Thyroid gland (tissue), 4 donors: ENCODE data around the gene FAR2. TPM values are rescaled to one million over a fixed set of nuclear protein-coding genes. Genes with fewer than 3 reads are reported as not detected.

Experiments used
- DNase-seq, 2 donors: peaks; one replicate each; pipeline ENCODE4 v3.0.0-alpha.2; 2019
- H3K27ac ChIP-seq, 3 donors: fragments of 200-600 bp; sonication (generic); 1 replicate in 2 of 3; 2 replicates in 1 of 3; pipeline ENCODE4 v1.5.1; 2016 to 2019; ENCODE audit warnings: mild to moderate bottlenecking in 1 of 3, moderate library complexity in 1 of 3
- H3K27me3 ChIP-seq: fragments of 200-600 bp; sonication (generic); one replicate; pipeline ENCODE4 v1.5.1; 2019
- H3K36me3 ChIP-seq, 2 donors: fragments of 200-600 bp; sonication (generic); one replicate each; pipeline ENCODE4 v1.5.1; 2016 to 2019
- H3K4me1 ChIP-seq, 2 donors: fragments of 200-600 bp; sonication (generic); one replicate each; pipeline ENCODE4 v1.5.1; 2017 to 2019
- H3K4me3 ChIP-seq, 3 donors: fragments of 200-600 bp; sonication (generic); replicated peaks in 1 of 3; 1 replicate in 2 of 3; 2 replicates in 1 of 3; pipeline ENCODE4 v1.5.1; 2016; ENCODE audit warnings: mild to moderate bottlenecking in 1 of 3
- H3K9me3 ChIP-seq: fragments of 200-600 bp; sonication (generic); one replicate; pipeline ENCODE4 v1.5.1; 2017
- CTCF ChIP-seq, 6 experiments: fragments of 200-600 bp in 3 of 6; fragments of 450-650 bp in 3 of 6; sonication (generic) in 3 of 6; IDR thresholded peaks; one replicate each; pipeline ENCODE4 v1.5.1; 2016 to 2019; ENCODE audit warnings: antibody characterized with exemption in 6 of 6, mild to moderate bottlenecking in 2 of 6, inconsistent platforms in 1 of 6, moderate library complexity in 1 of 6
- POLR2A ChIP-seq, 2 donors: fragments of 450-650 bp; IDR thresholded peaks; one replicate each; pipeline ENCODE4 v1.6.1; 2017; ENCODE audit warnings: antibody characterized with exemption in 2 of 2, mild to moderate bottlenecking in 2 of 2, moderate library complexity in 1 of 2
- WGBS, 2 donors: methylation state at CpG; one replicate each; pipeline ENCODE4 v1.1.5; 2017; 5-methylcytosine and 5-hydroxymethylcytosine counted together
- intact Hi-C: fragments of 100-400 bp; cut with DNase I; formaldehyde crosslinking; loops from one replicate; pipeline ENCODE4 v1.15.1; 2023
- total RNA-seq, 4 donors: library from RNA; depleted of rRNA; stranded (reverse); fragments of >200 nt; gene quantifications; one replicate each; pipeline ENCODE4 v1.2.3, GENCODE V29; 2016

FAR2 gene
- total RNA-seq, 4 donors from 2014 or later = 3.2 to 9.1 (median 4.3) TPM

- no peak overlapping the region for H3K4me3 ChIP-seq
- no peak for DNase-seq
- H3K36me3 ChIP-seq = peaks cover 0 to 13% of the 10 kb centered on the region in 2 donors
- intact Hi-C loops = no loop called here
- no peaks in the 10 kb centered on the region for H3K27me3 ChIP-seq
- WGBS, 2 donors = 95 to 98% methylated on average over 1 of the region's 1 CpG
- H3K27ac ChIP-seq = no peak overlapping the region
- H3K9me3 ChIP-seq = no peaks in the 10 kb centered on the region
- no peaks in the 10 kb centered on the region for H3K4me1 ChIP-seq
- no peak for TF ChIP-seq POLR2A (IDR thresholded peaks at IDR 0.05)
- no peak for TF ChIP-seq CTCF (IDR thresholded peaks at IDR 0.05)
Measured at GRCh38 chr12:29354954-29355353, 205.9 kb downstream of the FAR2 start.

DNA sequence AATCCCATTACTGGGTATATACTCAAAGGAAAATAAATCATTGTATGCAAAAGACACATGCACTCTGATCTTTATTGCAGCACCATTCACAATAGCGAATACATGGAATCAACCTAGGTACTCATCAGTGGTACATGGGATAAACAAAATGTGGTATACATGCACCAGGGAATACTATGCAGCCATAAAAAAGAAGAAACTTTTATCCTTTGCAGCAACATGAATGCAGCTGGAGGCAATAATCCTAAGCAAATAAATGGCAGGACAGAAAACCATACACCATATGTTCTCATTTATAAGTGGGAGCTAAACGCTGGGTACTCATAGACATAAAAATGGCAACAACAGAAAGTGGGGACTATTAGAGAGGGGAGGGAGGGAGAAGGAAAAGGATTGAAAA, 216.0 kb downstream of the FAR2 start:
- H3K4me1 ChIP-seq = no peaks in the 10 kb centered on the region
- TF ChIP-seq POLR2A (IDR thresholded peaks at IDR 0.05) (no peak), CTCF (IDR thresholded peaks at IDR 0.05) (no peak)
- no peak overlapping the region for H3K27ac ChIP-seq
- intact Hi-C loops = no loop called here
- 98 to 99% methylated on average over 2 of the region's 2 CpGs for WGBS, 2 donors
- no peaks in the 10 kb centered on the region for H3K27me3 ChIP-seq
- no peak for DNase-seq
- no peaks in the 10 kb centered on the region for H3K9me3 ChIP-seq
- peaks cover 4 to 7% of the 10 kb centered on the region in 2 donors for H3K36me3 ChIP-seq
- H3K4me3 ChIP-seq = no peak overlapping the region

GRCh38 chr12:29374012-29374411, 224.9 kb downstream of the FAR2 start:
- DNase-seq = no peak
- no peak overlapping the region for H3K4me3 ChIP-seq
- H3K27me3 ChIP-seq = no peaks in the 10 kb centered on the region
- no peak for TF ChIP-seq CTCF (IDR thresholded peaks at IDR 0.05)
- no peak for TF ChIP-seq POLR2A (IDR thresholded peaks at IDR 0.05)
- H3K4me1 ChIP-seq = peaks cover 0 to 5% of the 10 kb centered on the region in 2 donors
- no peak overlapping the region for H3K27ac ChIP-seq
- intact Hi-C loops = no loop called here
- no peaks in the 10 kb centered on the region for H3K36me3 ChIP-seq
- 95% methylated on average over 2 of the region's 2 CpGs for WGBS, 2 donors
- H3K9me3 ChIP-seq = no peaks in the 10 kb centered on the region

GRCh38 chr12:29374913-29375312, 225.8 kb downstream of the FAR2 start:
- H3K27ac ChIP-seq = no peak overlapping the region
- 81 to 82% methylated on average over 4 of the region's 4 CpGs for WGBS, 2 donors
- DNase-seq = no peak
- intact Hi-C loops = no loop called here
- no peaks in the 10 kb centered on the region for H3K27me3 ChIP-seq
- TF ChIP-seq POLR2A (IDR thresholded peaks at IDR 0.05) (no peak), CTCF (IDR thresholded peaks at IDR 0.05) (no peak)
- H3K4me3 ChIP-seq = no peak overlapping the region
- H3K36me3 ChIP-seq = no peaks in the 10 kb centered on the region
- H3K4me1 ChIP-seq = peaks cover 4 to 11% of the 10 kb centered on the region in 2 donors
- H3K9me3 ChIP-seq = no peaks in the 10 kb centered on the region

- Histone ChIP-seq H3K4me3 (no peak overlapping the region), H3K36me3 (no peaks in the 10 kb centered on the region), H3K27me3 (no peaks in the 10 kb centered on the region), H3K27ac (no peak overlapping the region), H3K4me1 (peaks cover 4 to 11% of the 10 kb centered on the region in 2 donors), H3K9me3 (no peaks in the 10 kb centered on the region)
- TF ChIP-seq POLR2A (IDR thresholded peaks at IDR 0.05) (no peak), CTCF (IDR thresholded peaks at IDR 0.05) (no peak)
- 97 to 100% methylated on average over 2 of the region's 2 CpGs for WGBS, 2 donors
- DNase-seq = no peak
- intact Hi-C loops = no loop called here
Measured at GRCh38 chr12:29376118-29376517, 227.0 kb downstream of the FAR2 start.
